Hepatocyte (in vitro differentiated cells): ENCODE data around the gene NPLOC4. TPM values are rescaled to one million over a fixed set of nuclear protein-coding genes. Genes with fewer than 3 reads are reported as not detected.

Experiments
- DNase-seq: peaks from one replicate; pipeline ENCODE4 v3.0.0-alpha.2; 2016; ENCODE audit warnings: low spot score
- H2AFZ ChIP-seq: fragments of 200-600 bp; sonication (generic); 2 replicates; pipeline ENCODE4 v1.6.0; 2016; ENCODE audit warnings: antibody characterized with exemption, mild to moderate bottlenecking
- H3K27ac ChIP-seq: fragments of 200-600 bp; sonication (generic); 2 replicates; pipeline ENCODE4 v1.5.1; 2016; ENCODE audit warnings: mild to moderate bottlenecking
- H3K27me3 ChIP-seq: fragments of 200-600 bp; sonication (generic); 2 replicates; pipeline ENCODE4 v1.6.1; 2016
- H3K36me3 ChIP-seq: fragments of 200-600 bp; sonication (generic); replicated peaks from 2 replicates; pipeline ENCODE4 v1.5.1; 2016; ENCODE audit warnings: low read depth; ENCODE audit not compliant: insufficient read depth
- H3K4me1 ChIP-seq: fragments of 200-600 bp; sonication (generic); 2 replicates; pipeline ENCODE4 v1.5.1; 2016; ENCODE audit warnings: mild to moderate bottlenecking, moderate library complexity; ENCODE audit not compliant: insufficient read depth
- H3K4me2 ChIP-seq: fragments of 200-600 bp; sonication (generic); 2 replicates; pipeline ENCODE4 v1.6.0; 2016
- H3K4me3 ChIP-seq: fragments of 200-600 bp; sonication (generic); 2 replicates; pipeline ENCODE4 v1.5.1; 2016; ENCODE audit warnings: mild to moderate bottlenecking
- H3K79me2 ChIP-seq: fragments of 200-600 bp; sonication (generic); 2 replicates; pipeline ENCODE4 v1.6.0; 2017; ENCODE audit warnings: mild to moderate bottlenecking
- H3K9me2 ChIP-seq: fragments of 200-600 bp; sonication (generic); replicated peaks from 2 replicates; pipeline ENCODE4 v1.6.0; 2017; ENCODE audit warnings: mild to moderate bottlenecking; ENCODE audit not compliant: insufficient read depth
- H3K9me3 ChIP-seq: fragments of 200-600 bp; sonication (generic); 2 replicates; pipeline ENCODE4 v1.5.1; 2016; ENCODE audit warnings: low read depth, mild to moderate bottlenecking
- H4K20me1 ChIP-seq: fragments of 200-600 bp; sonication (generic); 2 replicates; pipeline ENCODE4 v1.6.0; 2016; ENCODE audit warnings: mild to moderate bottlenecking; ENCODE audit not compliant: insufficient read depth, poor library complexity, severe bottlenecking
- EZH2 ChIP-seq: fragments of 200-600 bp; sonication (generic); IDR thresholded peaks from 2 replicates; pipeline ENCODE4 v1.6.1; 2016; ENCODE audit warnings: antibody characterized with exemption, mild to moderate bottlenecking, borderline replicate concordance
- EZH2phosphoT487 ChIP-seq: fragments of 200-600 bp; sonication (generic); IDR thresholded peaks from one replicate; pipeline ENCODE4 v1.6.1; 2018; ENCODE audit warnings: antibody characterized with exemption, mild to moderate bottlenecking, low read depth, moderate library complexity; ENCODE audit not compliant: unreplicated experiment, severe bottlenecking
- WGBS: methylation state at CpG from one replicate; pipeline ENCODE4 v1.1.6; 2016; ENCODE audit warnings: low lambda C conversion rate; ENCODE audit errors: missing lambda C conversion rate; 5-methylcytosine and 5-hydroxymethylcytosine counted together
- polyA plus RNA-seq: library from polyadenylated mRNA; unstranded; fragments of >200 nt; fragmentation: Nextera tagmentation; extraction: Ambion mirVana; gene quantifications from 2 replicates; pipeline ENCODE4 v1.2.1, GENCODE V29; 2016
- total RNA-seq: library from RNA; depleted of rRNA; stranded (reverse); fragments of >200 nt; gene quantifications from 2 replicates; pipeline ENCODE4 v1.2.3, GENCODE V29; 2014
- TF ChIP-seq, protein P1 (sequence below): fragments of 200-600 bp; sonication (generic); IDR thresholded peaks from 2 replicates; pipeline ENCODE4 v1.5.1; 2016; ENCODE audit warnings: antibody characterized with exemption, mild to moderate bottlenecking; ENCODE audit not compliant: poor library complexity

NPLOC4 gene
- total and polyA plus RNA-seq, 2 experiments from 2014 or later = 53.7 to 54.6 TPM

DNA sequence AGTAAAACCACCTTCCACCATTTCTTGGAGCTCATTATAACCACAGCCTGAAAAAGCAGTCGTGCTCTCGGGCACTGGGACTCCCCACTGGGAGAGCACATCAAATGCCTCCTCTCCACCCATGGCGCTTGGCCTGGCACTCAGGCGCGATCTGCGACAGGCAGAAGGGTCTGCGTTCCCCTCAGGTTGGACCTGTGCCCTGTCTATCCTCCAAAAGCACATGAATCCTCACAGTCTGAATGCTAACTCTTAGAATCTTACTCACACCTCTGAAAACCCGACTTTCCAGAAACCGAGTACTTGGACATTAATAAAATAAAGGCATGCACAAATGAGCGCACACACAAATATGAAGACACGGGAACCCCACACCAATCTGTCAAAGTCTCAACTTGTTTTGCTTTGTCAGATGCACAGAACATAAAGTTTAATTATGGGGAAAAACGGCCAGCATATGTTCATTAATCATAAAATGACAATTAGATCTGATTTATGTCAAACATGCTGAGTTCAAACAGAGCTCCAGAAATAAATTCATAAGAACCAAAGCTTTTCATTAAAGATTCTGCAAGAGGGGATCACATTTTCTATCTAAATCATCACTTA is 64.2 kb downstream of the NPLOC4 start:
- H2AFZ ChIP-seq = no peak overlapping the region
- TF ChIP-seq, protein P1, sequence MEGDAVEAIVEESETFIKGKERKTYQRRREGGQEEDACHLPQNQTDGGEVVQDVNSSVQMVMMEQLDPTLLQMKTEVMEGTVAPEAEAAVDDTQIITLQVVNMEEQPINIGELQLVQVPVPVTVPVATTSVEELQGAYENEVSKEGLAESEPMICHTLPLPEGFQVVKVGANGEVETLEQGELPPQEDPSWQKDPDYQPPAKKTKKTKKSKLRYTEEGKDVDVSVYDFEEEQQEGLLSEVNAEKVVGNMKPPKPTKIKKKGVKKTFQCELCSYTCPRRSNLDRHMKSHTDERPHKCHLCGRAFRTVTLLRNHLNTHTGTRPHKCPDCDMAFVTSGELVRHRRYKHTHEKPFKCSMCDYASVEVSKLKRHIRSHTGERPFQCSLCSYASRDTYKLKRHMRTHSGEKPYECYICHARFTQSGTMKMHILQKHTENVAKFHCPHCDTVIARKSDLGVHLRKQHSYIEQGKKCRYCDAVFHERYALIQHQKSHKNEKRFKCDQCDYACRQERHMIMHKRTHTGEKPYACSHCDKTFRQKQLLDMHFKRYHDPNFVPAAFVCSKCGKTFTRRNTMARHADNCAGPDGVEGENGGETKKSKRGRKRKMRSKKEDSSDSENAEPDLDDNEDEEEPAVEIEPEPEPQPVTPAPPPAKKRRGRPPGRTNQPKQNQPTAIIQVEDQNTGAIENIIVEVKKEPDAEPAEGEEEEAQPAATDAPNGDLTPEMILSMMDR = no peak
- TF ChIP-seq EZH2phosphoT487 = no peak
- no peak for TF ChIP-seq EZH2
- no peak for DNase-seq
- no peak overlapping the region for H3K4me2 ChIP-seq
- H3K9me2 ChIP-seq = no peaks in the 10 kb centered on the region
- no peaks in the 10 kb centered on the region for H3K36me3 ChIP-seq
- H3K4me3 ChIP-seq = no peak overlapping the region
- H3K9me3 ChIP-seq = no peaks in the 10 kb centered on the region
- 96% methylated on average over 12 of the region's 12 CpGs for WGBS
- no peaks in the 10 kb centered on the region for H3K27me3 ChIP-seq
- peaks cover 26% of the 10 kb centered on the region for H3K4me1 ChIP-seq
- H3K79me2 ChIP-seq = peaks cover 13% of the 10 kb centered on the region
- H3K27ac ChIP-seq = no peak overlapping the region
- no peaks in the 10 kb centered on the region for H4K20me1 ChIP-seq

- Histone ChIP-seq H3K4me1 (peaks cover 29% of the 10 kb centered on the region), H3K4me2 (no peak overlapping the region), H3K9me2 (no peaks in the 10 kb centered on the region), H2AFZ (no peak overlapping the region), H3K9me3 (no peaks in the 10 kb centered on the region), H4K20me1 (no peaks in the 10 kb centered on the region), H3K27ac (no peak overlapping the region), H3K36me3 (no peaks in the 10 kb centered on the region), H3K27me3 (no peaks in the 10 kb centered on the region), H3K79me2 (peaks cover 13% of the 10 kb centered on the region), H3K4me3 (no peak overlapping the region)
- 94% methylated on average over 11 of the region's 11 CpGs for WGBS
- TF ChIP-seq EZH2 = no peak
- TF ChIP-seq, protein P1 = no peak
- TF ChIP-seq EZH2phosphoT487 = no peak
- no peak for DNase-seq
Measured at GRCh38 chr17:81570964-81571363, 65.9 kb downstream of the NPLOC4 start.

DNA sequence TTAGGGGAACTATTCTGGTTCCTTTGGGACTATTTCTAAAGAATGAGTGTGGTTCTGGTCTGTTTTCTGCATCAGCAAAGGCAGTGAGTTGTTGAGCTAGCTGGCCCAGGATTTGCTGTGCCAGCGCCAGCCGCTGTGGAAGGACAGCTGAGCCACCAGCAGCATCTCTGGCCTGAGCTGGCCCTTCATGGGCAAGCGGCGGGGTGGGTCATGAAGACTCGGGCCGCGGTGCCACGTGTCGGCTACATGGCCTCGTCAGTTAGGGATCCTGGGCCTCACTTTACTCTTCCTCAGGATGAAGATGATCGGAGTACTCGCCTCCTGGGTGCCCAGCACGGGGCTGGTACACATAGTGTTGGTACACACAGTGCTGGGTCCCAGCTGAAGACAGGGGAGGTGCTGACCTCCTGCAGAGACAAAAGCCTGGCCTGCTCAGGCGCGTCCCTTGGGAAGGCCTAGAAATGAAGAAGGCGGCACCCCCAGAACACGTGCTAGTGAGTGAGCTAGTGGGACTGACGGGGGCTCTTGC is 66.9 kb downstream of the NPLOC4 start:
- H3K4me1 ChIP-seq = peaks cover 37% of the 10 kb centered on the region
- no peaks in the 10 kb centered on the region for H3K9me3 ChIP-seq
- WGBS = 98% methylated on average over 18 of the region's 18 CpGs
- DNase-seq = no peak
- H2AFZ ChIP-seq = no peak overlapping the region
- H3K27me3 ChIP-seq = no peaks in the 10 kb centered on the region
- no peak overlapping the region for H3K4me2 ChIP-seq
- no peaks in the 10 kb centered on the region for H3K36me3 ChIP-seq
- no peaks in the 10 kb centered on the region for H3K9me2 ChIP-seq
- TF ChIP-seq, protein P1 = no peak
- TF ChIP-seq EZH2phosphoT487 (no peak), EZH2 (no peak)
- H3K79me2 ChIP-seq = peaks cover 11% of the 10 kb centered on the region
- no peak overlapping the region for H3K4me3 ChIP-seq
- no peak overlapping the region for H3K27ac ChIP-seq
- no peaks in the 10 kb centered on the region for H4K20me1 ChIP-seq
